Urinary bladder (tissue), 4 donors: ENCODE results near the gene PEDS1. TPM values are rescaled to one million over a fixed set of nuclear protein-coding genes. Genes with fewer than 3 reads are reported as not detected.
"Not testable (repeated sequence)": the region's sequence is repeated elsewhere in the genome, so short reads cannot be mapped to it uniquely, and the experiment has no call there.

ENCODE experiments used
- DNase-seq: peaks from one replicate; pipeline ENCODE4 v3.0.0-alpha.2; 2015; ENCODE audit errors: extremely low spot score
- H3K27ac ChIP-seq: one replicate; pipeline ENCODE4 v1.5.1; 2013; ENCODE audit warnings: low read depth, mild to moderate bottlenecking, moderate library complexity
- H3K36me3 ChIP-seq: one replicate; pipeline ENCODE4 v1.6.1; 2013; ENCODE audit warnings: mild to moderate bottlenecking, moderate library complexity; ENCODE audit not compliant: insufficient read depth
- H3K4me1 ChIP-seq: one replicate; pipeline ENCODE4 v1.6.1; 2013; ENCODE audit warnings: mild to moderate bottlenecking, moderate library complexity; ENCODE audit not compliant: insufficient read depth
- H3K4me3 ChIP-seq: one replicate; pipeline ENCODE4 v1.5.1; 2013; ENCODE audit warnings: low read depth, low read length
- WGBS: extraction: QIAGEN DNeasy Blood & Tissue Kit; methylation state at CpG from one replicate; pipeline ENCODE4 v1.1.7; 2013; 5-methylcytosine and 5-hydroxymethylcytosine counted together
- polyA plus RNA-seq: library from polyadenylated mRNA; stranded (reverse); fragments of 200-250 nt; gene quantifications from one replicate; pipeline ENCODE4 v1.2.3, GENCODE V29; 2013
- total RNA-seq: library from RNA; depleted of rRNA; stranded (reverse); fragments of >200 nt; gene quantifications from one replicate; pipeline ENCODE4 v1.2.3, GENCODE V29; 2014
- donor health status: healthy with polysubstance abuse.
- donor health status: healthy.

The PEDS1 gene
- total RNA-seq (9.9 TPM), polyA plus RNA-seq (54.2 TPM)

DNA sequence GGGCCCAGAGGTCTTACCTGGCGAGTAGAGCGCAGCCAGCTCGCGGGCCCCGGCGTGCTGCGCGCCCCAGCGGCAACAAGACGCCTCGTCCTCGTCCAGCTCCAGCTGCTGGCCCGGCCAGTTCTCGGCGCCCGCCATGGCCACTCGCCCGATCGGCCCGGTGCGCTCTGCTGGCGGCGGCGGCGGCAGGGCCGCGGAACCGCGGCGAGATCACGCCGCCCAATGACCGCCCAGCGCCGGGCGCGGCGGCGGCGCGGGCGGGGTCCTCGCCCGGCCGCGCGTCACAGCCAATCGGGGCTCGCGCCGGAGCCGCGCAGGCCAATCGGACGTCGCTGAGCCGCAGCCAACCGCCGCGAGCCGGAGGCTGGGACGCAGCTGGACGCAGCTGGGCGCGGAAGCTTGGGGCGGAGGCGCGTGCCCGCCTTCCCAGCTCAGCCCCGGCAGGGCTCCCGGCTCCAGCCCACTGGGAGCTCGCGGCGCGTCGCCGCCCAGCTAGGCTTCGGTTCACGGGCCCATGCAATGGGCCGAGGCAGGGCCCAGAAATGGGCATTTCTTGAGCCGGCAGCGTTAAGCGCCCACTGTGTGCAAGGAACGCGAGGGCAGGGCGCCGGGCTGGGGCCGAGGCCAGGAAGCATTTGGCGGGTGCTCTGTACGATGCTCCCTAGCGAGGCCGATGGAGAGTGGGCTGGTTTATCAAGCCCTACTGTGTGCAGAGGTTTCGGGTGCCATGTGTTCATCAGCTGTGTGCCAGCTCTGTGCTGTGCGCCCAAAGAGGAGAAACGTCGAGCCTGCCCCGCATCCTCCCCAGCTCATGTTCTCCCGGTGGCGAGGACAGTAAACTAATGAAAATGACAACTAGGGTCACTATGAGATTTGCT is at the start of gene PEDS1:
Gene PEDS1 (minus strand): TSS at position 224 of the 878 bp plus-strand sequence. CDS start 86 bp downstream, at position 138.
- H3K4me3 ChIP-seq = peak within 1 kb of the TSS; percentile 82
- DNase-seq = no peak
- 3% methylated on average over 99 of the region's 99 CpGs for WGBS
- H3K36me3 ChIP-seq = no peaks in the 10 kb centered on the region
- H3K27ac ChIP-seq = peak within 1 kb of the TSS; percentile 94
- H3K4me1 ChIP-seq = no peaks in the 10 kb centered on the region

GRCh38 chr20:50202677-50203076 is 49.2 kb upstream of the PEDS1 start:
- whole genome bisulfite sequencing = 89% methylated on average over 5 of the region's 5 CpGs
- no peaks in the 10 kb centered on the region for H3K4me1 ChIP-seq
- DNase-seq = no peak
- H3K36me3 ChIP-seq = no peaks in the 10 kb centered on the region
- no peak overlapping the region for H3K27ac ChIP-seq
- no peak overlapping the region for H3K4me3 ChIP-seq

GRCh38 chr20:50201710-50202109 is 48.2 kb upstream of the PEDS1 start:
- not testable (repeated sequence) for H3K4me1 ChIP-seq, H3K27ac ChIP-seq, DNase-seq, H3K4me3 ChIP-seq, H3K36me3 ChIP-seq
- 97% methylated on average over 7 of the region's 7 CpGs for WGBS

DNA sequence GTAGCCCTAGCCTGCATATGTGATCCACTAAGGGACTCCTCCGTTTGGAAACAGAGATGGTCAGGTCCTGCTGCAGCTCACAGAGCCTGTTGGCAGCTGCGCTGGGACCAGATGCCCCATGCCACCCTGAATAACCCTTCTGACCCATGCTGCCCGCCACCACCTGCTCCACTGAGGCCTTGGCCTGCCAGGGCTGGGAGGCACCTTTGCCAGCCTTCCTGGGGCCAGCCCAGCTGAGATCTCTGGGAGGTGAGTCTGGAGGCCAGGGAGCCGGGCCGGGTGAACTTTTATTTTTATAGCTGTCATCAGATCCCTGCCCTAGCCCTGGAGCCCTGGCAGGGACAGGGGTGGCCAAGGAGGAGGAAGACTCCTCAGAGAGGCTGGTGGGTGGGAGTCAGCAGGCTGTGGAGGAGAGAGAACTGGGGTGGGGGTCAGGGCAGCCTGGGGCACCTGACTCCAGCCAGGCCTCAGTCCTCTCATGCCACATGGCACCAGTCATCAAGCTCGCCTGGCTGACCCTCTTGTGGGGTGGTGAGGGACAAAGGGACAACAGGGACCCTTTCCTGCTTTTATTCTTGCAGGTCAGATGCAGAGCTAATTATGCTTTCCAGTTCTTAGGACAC is 47.1 kb upstream of the PEDS1 start:
- H3K27ac ChIP-seq = no peak overlapping the region
- DNase-seq = no peak
- WGBS = 88% methylated on average over 6 of the region's 6 CpGs

GRCh38 chr20:50199703-50200102 is 46.2 kb upstream of the PEDS1 start:
- H3K4me1 ChIP-seq = no peaks in the 10 kb centered on the region
- no peaks in the 10 kb centered on the region for H3K36me3 ChIP-seq
- H3K4me3 ChIP-seq = no peak overlapping the region
- WGBS = 86% methylated on average over 4 of the region's 4 CpGs
- DNase-seq = no peak
- H3K27ac ChIP-seq = no peak overlapping the region

More for the DNA sequence above, 47.1 kb upstream of the PEDS1 start:
- no peaks in the 10 kb centered on the region for H3K36me3 ChIP-seq
- H3K4me3 ChIP-seq = no peak overlapping the region
- H3K4me1 ChIP-seq = no peaks in the 10 kb centered on the region

DNA sequence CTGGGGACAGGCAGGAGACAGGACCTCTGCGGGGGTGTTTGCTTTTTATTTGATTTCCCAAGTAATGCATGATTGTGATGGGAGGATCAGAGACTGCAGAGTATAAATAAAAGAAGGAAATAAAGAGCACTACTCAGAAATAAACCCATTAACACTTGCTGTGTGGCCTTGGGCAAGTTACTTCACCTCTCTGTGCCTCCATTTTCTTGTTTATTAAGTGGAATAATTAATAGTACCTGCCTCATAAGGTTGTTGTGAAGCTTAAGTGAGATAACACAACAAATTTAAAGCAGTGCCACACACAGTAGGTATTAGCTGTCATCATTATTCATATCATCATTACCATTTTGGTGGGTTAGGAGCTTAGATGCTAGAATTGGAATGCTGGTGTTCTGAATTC is 45.2 kb upstream of the PEDS1 start:
- H3K36me3 ChIP-seq = no peaks in the 10 kb centered on the region
- no peak overlapping the region for H3K4me3 ChIP-seq
- no peaks in the 10 kb centered on the region for H3K4me1 ChIP-seq
- 95% methylated on average over 1 of the region's 1 CpG for WGBS
- DNase-seq = no peak
- H3K27ac ChIP-seq = no peak overlapping the region

GRCh38 chr20:50198180-50198666 is 44.7 kb upstream of the PEDS1 start:
- 61% methylated on average over 11 of the region's 11 CpGs for WGBS
- no peak for DNase-seq
- H3K27ac ChIP-seq = no peak overlapping the region

DNA sequence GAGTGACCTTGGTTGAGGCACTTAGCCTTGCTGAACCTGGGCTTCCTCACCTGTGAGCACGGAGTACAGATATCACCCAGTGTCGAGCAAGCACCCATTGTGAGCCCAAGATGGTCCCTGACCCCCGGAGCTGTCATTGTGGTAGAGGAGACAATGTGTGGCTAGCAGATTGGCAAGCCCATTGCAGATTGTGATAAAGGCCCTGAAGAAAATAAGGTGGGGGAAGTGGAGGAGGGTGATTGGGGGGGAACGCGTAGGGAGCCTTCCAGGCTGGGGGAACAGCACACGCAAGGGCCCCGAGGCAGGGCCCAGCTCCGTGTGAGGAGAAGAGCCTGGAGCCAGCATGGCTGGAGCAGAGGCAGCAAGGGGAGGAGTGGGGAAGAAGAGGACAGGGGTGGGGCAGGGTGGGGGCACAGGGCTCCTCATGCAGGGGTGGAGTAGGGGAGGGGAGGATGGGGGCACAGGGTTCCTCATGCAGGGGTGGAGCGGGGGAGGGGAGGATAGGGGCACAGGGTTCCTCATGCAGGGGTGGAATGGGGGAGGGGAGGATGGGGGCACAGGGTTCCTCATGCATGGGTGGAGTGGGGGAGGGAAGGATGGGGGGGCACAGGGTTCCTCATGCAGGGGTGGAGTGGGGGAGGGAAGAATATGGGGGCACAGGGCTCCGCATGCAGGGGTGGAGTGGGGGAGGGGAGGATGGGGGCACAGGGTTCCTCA is 44.1 kb upstream of the PEDS1 start:
- 81% methylated on average over 10 of the region's 10 CpGs for WGBS
- no peak for DNase-seq
- H3K27ac ChIP-seq = no peak overlapping the region
- no peaks in the 10 kb centered on the region for H3K36me3 ChIP-seq
- no peaks in the 10 kb centered on the region for H3K4me1 ChIP-seq
- no peak overlapping the region for H3K4me3 ChIP-seq

More at GRCh38 chr20:50198180-50198666, 44.7 kb upstream of the PEDS1 start:
- Histone ChIP-seq H3K4me3 (no peak overlapping the region), H3K4me1 (no peaks in the 10 kb centered on the region), H3K36me3 (no peaks in the 10 kb centered on the region)

GRCh38 chr20:50196896-50197295 is 43.4 kb upstream of the PEDS1 start:
- 93% methylated on average over 6 of the region's 6 CpGs for WGBS
- H3K36me3 ChIP-seq = no peaks in the 10 kb centered on the region
- H3K4me1 ChIP-seq = no peaks in the 10 kb centered on the region
- no peak overlapping the region for H3K4me3 ChIP-seq
- no peak for DNase-seq
- H3K27ac ChIP-seq = no peak overlapping the region

GRCh38 chr20:50196248-50196647 is 42.7 kb upstream of the PEDS1 start:
- no peaks in the 10 kb centered on the region for H3K36me3 ChIP-seq
- WGBS = 96% methylated on average over 4 of the region's 4 CpGs
- no peak overlapping the region for H3K4me3 ChIP-seq
- H3K27ac ChIP-seq = no peak overlapping the region
- DNase-seq = no peak
- H3K4me1 ChIP-seq = no peaks in the 10 kb centered on the region

GRCh38 chr20:50195524-50196120 is 42.1 kb upstream of the PEDS1 start:
- Histone ChIP-seq H3K4me1 (no peaks in the 10 kb centered on the region), H3K4me3 (no peak overlapping the region), H3K27ac (no peak overlapping the region), H3K36me3 (no peaks in the 10 kb centered on the region)
- no peak for DNase-seq
- WGBS = 91% methylated on average over 13 of the region's 13 CpGs

DNA sequence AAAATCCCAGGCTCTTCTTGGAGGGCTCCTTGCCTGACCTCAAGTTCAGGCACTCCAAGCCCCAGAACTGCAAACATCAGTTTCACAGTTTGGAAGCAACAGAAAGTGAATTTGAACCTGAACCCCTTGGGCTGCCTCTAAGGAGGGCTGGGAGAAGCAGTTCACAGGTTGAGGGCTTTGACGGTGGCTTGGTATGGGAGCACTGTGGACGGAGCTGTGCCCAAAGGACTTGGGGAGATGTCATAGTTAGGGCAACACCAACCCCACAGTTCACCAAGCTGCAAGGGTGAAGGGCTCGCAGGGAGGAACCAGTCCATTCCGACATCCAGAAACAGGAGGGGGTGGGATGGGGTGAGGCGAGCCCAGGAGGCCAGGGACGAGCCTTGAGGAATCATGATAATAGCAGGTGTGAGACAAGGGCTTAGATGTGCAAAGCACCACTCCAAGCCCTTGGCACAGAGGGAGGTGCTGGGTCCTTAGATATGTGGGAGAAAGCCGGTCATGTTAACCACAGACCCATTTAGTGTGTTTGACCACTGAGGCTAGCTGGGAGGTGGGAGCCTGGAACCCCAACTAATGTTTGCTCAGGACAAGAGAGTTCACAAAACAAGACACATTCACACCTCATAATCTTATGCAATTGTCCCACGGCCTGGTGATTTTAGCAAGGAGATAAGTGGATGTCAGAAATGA is 41.5 kb upstream of the PEDS1 start:
- DNase-seq = no peak
- WGBS = 81% methylated on average over 8 of the region's 8 CpGs
- no peaks in the 10 kb centered on the region for H3K4me1 ChIP-seq
- no peak overlapping the region for H3K4me3 ChIP-seq
- H3K36me3 ChIP-seq = no peaks in the 10 kb centered on the region
- no peak overlapping the region for H3K27ac ChIP-seq

- DNase-seq = no peak
- no peaks in the 10 kb centered on the region for H3K36me3 ChIP-seq
- H3K4me3 ChIP-seq = no peak overlapping the region
- H3K27ac ChIP-seq = no peak overlapping the region
- 72% methylated on average over 7 of the region's 7 CpGs for whole genome bisulfite sequencing
- H3K4me1 ChIP-seq = no peaks in the 10 kb centered on the region
Observed at GRCh38 chr20:50194422-50194830, 40.9 kb upstream of the PEDS1 start.
